Measurements from ENCODE around the gene ENO4.

ENO4 gene, protein sequence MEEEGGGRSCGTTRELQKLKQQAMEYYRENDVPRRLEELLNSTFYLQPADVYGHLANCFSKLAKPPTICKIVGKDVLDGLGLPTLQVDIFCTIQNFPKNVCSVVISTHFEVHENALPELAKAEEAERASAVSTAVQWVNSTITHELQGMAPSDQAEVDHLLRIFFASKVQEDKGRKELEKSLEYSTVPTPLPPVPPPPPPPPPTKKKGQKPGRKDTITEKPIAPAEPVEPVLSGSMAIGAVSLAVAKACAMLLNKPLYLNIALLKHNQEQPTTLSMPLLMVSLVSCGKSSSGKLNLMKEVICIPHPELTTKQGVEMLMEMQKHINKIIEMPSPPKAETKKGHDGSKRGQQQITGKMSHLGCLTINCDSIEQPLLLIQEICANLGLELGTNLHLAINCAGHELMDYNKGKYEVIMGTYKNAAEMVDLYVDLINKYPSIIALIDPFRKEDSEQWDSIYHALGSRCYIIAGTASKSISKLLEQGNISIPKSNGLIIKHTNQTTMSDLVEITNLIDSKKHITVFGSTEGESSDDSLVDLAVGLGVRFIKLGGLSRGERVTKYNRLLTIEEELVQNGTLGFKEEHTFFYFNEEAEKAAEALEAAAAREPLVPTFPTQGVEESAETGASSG

DNA sequence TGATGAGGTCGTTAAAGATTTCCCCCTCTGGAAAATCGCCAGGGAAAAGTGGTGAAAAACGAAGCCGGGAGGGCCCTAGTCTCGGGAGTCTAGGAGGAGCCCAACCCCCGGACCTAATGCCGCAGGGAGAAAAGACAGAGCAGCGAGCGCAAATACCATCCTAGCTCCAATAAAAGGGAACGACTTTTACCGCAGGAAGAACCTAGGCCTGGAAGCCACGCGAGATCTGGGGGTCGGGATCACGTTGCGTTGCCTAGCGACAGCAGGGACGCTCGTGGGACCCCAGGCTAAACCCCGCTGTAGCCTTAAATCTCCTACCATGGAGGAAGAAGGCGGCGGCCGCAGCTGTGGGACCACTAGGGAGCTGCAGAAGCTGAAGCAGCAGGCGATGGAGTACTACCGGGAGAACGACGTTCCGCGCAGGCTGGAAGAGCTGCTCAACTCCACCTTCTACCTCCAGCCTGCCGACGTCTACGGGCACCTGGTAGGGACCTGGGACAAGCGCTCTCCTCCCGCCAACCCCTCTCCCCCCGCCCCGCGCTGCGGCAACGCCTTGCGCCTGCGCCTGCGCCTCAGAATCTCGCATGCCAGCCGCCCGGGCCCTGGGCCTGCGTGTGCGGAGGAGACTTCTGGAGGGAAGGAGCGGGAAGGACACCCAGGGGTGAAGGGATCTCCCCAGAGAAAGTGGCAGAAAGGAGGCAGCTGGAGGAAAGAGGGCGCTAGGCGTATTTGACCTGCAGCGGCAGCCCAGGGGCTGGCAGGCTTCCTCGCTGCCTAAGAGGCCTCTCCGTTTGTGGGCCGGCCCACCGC, at the start of gene ENO4:
Gene ENO4 (plus strand): TSS at position 252 of the 810 bp plus-strand sequence. CDS start 68 bp downstream, at position 320.
- DNase-seq = peak; percentile 92

DNA sequence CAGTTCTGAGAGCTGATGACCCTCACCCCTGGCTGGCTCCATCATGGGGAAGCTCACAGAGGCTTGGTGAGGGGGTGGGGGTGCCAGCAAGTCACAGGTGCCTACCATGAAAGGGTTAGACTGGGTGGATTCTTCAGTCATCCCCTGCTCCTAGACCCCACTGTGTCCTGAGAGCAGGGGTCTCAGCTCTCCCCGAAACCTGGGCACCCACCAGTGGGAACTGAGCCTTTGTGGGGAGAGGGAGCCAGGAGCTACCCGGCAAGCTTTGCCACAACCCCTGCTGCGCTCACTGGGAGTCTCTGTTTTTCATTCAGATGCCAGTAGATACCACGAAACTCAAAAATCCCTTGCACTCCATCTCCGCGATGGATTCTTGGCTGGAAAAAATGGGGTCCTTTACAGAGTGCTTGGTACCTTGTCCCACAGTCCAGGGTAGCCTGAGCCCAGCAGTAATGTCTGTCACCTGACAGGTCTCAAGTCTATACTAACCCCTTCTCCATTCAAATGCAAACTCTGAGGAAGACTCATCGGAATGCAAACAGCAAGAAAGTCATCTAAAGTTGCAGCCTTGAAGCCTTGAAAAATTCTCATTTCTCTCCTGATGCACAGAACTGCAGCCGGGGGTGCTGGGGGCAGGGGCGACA, 48.9 kb upstream of the ENO4 start:
- DNase-seq = no peak

DNA sequence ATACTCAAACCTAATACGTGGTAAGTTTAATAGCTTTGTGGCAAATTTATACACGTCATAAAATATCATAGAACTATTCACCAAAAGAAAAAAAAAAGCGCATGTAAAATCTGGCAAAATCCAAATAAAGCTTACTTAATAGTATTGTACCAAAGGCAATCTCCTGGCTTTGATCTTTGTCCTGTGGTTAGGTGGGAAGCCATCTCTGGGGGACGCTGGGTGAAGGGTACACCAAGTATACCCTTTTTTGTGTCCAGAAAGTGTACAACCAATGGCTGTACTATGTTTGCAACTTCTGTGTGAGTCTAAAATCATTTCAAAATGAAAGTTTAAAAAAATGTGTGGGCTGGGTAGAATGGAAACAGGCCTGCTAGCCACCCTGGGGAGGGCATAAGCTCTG, 47.6 kb upstream of the ENO4 start:
- DNase-seq = no peak

DNA sequence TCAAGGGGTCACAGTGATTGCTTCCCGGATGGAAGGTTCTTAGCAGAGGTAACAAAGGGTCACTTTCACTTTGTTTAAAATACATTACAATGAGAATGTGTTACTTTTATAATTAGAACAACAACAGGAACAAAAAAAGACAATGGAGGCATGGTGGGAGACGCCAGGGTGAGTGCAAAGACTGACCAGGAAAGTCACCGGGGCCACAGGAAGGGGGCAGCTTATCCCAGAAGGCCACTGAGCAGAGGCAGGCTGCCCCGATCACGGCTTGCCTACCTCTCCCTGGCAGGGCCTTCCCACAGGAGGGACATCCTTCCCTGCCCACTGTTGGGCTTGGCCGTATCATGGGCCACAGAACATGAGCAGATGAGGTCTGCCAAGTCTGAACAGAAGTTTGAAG, 46.8 kb upstream of the ENO4 start:
- DNase-seq = no peak

DNA sequence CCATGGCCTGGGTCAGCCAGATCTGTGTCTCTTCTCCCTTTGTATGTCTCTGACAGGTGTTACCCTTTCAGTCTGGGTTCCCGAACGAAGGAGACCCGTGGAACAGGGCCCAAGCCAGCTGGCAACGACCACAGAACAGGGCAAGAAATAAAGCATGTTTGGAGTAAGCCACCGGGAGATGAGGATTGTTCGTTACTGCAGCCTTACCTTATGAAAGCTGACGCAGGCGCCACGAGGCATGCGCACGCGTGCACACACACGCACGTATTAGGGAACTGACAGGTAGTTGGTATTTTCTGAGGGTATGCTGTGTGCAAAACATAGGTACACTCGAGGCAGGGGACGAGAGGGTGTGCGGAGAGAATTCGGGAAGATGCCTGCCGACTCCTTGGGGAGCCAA, 46.4 kb upstream of the ENO4 start:
- DNase-seq = no peak

DNA sequence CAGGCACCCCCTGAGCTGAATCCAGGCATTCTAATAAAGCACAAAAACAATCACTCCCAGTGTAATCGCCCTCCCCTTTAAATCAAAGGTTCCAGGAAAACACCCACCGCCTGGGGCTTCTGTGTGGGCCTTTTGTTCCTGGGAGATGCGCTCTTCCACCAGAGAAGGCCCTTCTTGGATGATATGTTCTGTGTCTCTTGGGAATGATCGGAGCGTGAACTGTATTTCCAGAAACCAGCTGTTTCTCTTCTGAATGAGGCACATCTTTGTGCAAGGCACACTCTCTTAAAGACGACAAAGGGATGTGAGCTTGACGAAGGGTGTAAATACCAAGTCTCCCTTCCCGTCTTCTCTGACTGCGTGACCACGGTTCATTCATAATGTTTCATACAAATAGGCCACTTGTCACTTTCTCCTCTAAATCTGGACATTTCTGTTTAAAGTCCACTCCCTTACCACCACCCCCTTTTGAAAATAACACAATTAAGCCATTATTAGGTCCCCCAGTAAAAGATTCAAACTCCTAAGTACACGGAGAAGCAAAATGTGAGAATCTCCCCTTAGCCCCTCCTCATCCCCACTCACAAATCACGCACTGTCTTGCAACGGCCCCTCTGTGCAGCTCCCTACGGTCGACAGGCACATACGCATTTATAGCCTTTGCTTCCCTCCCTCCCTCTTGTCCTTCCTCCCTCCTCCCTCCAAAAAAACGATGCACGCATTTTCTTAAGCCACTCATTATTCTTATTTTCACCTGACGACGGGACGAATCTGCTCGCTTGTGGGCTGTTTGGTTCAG, 45.6 kb upstream of the ENO4 start:
- DNase-seq = no peak

DNA sequence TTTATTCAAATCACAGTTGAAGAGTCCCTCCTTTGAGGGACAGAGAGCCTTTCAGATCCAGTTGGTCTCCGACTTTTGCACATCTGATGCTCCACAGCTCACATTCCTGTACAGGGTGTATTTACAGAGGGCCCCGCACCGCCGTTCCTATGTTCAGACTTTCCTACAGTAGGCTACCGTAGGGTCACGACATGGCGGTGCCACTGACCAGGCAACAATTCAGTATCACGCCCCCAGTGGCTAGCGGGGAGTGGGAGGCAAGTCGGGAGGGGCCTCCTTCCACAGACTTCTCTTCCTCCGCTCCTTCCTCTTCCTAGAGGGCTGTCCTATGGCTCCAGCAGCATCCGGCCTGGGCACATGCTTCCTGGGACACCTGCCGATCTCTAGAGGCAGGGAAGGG, 40.6 kb upstream of the ENO4 start:
- no peak for DNase-seq

DNA sequence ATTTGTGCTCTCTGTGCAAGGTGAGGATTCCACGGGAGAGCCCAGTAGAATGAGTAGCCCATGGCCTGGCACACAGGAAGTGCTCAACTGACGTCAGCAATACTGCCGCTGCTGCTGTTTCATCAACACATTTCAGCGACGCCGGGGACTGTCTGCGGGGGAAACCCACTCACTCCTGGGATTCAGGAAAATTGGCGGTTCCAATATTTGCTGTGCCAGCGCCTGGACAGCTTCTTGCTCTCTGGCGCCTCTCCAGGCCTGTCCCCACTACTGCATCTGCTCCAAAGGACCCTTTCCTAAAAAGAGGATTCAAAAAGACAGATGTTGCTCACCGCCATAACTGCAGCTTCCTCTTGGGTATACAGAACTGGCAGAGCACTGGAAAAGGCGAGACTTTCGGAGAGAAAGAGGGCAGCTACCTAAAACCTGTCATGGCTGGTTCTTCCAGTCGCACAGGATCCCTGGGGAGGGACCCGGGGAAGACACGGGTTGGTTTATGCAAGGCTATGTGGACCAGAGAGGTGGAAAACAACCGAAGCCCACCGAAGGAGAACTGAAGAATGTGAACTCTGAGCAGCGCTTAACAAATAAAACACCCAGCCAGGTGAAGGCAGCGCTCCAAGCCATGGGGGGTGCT, 39.7 kb upstream of the ENO4 start:
- DNase-seq = peak; percentile 32

DNA sequence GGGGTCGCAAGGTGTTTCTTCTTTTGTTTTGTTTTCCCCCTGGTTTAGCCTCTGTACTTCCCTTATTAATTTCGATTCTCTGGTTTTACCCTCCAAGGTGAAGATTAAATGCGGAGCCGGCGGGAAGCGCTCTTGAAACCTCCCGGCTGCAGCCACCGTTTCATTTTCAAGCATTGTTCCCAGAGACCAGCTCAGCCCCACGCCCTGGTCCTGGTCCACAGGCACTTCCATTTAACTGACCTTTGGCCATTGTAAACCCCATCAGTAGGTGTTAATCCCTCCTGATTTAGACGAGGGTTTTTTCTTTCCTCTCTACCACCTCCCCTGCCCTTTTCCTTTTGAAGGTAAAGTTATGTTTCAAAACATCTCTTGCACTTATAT, 39.2 kb upstream of the ENO4 start:
- no peak for DNase-seq

DNA sequence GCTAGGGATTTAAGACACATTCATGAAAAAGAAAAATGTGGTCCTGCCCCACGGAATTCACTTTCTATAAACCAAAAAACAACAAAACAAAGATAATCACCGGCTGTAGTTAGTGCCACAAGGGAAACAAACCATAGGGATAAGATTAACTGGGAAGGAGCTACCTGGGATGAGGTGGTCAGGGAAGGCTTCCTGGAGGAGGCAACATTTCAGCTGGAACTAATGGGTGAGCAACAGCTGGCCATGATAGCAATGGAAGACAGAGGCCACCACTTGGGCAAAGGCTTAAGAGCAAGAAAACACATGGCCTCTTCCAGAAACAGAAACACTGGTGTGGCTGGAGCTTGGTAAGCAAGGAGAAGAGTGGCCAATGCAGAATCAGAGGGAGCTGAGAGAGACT, 38.4 kb upstream of the ENO4 start:
- DNase-seq = no peak

DNA sequence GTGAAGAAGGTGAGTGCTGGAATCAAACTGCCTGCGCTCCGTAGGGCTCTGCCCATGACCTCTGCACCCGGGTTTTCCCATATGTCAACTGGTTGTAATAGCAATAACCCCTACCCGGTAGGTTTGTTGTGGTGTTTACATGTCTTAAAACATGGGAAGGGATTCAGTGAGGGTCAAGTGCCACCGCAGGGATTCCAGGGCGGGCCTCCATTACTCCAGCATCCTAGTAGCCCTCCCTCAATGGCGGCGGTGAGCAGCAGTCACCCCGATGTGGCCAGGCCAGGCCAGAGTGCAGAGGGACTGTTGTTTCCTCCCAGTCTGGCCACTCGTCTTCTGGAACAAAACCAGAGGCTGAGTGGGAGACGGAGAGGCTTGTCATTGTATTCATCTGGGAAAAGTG, 37.6 kb upstream of the ENO4 start:
- DNase-seq = no peak

DNA sequence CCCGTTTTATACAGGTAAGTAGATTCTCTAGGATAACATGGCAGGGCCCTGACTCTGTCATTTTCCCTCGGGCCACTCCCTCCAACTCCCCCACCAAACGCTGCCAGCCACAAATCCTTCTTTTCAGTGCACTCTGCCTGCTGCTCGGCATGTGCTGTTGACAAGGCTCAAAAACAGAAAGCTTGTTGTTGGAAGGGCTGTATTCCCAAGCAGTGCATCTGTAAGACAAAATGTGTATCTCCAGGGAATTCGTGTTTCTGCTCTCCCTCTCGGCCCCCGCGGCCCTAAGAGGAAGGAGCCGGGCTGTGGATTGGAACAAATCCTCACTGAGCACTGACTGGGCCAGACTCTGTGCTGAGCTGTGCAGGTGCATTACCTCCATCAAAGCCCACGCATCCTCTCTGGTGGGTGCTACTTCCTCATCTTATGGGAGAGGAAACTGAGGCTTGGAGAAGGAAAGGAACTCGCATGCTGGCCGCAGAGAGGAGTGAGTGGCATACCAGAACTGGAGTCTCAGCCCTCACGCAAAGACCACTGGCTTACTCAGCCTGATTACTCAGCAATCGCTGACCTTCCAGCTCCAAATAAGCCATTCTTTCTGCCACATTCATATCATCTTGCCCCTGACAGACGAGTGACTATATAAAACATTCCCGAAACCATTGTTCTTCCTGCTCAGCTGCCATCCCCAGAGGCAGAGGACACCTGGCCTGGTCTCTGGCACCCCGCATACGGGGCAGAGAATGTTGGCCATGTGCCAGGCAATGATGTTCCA, 33.5 kb upstream of the ENO4 start:
- no peak for DNase-seq

DNA sequence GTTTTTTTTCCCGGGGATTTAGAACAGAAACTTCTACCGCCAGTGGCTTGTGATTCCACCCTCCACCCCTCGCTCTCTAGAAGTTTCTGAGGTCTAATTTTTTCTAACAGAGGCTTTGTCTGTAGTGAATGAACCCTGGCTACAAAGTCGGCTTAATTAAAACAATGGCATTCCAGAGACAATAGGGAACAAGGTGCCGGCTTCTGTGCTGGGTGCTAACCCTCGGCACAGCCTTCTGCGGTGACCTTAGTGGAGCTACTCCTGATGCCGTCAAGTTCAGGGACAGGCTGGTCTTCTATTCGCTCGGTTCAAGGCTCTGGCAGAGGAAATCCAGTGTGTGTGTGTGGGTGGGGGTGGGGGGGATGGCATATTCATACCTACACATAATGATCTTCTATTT, 32.1 kb upstream of the ENO4 start:
- DNase-seq = no peak

DNA sequence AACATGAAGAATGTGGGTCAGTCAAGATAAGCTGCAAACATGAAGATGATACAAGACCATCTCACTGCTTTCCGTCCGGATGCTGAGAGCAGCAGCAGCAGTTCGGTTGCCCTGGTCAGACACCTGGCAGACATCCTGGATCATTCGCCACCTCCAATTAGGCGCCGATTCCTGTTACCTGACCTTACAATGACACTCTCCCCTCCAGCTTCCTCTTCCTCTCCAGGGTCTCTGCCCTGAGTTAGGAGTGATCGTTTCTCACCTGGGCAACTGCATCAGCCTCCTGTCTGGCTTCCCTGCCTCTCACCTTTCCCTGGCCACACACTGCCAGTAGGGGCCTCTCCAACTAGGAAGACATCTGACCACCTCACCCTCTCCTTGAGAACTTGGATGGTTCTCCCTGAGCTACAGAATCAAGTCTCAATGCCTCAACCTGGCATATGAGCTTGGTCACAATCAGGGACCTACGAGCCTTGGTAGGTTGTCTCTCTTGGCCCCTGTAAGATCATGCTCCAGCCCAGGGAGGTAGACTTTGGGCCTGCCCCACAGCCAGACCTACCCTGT, 31.4 kb upstream of the ENO4 start:
- no peak for DNase-seq

DNA sequence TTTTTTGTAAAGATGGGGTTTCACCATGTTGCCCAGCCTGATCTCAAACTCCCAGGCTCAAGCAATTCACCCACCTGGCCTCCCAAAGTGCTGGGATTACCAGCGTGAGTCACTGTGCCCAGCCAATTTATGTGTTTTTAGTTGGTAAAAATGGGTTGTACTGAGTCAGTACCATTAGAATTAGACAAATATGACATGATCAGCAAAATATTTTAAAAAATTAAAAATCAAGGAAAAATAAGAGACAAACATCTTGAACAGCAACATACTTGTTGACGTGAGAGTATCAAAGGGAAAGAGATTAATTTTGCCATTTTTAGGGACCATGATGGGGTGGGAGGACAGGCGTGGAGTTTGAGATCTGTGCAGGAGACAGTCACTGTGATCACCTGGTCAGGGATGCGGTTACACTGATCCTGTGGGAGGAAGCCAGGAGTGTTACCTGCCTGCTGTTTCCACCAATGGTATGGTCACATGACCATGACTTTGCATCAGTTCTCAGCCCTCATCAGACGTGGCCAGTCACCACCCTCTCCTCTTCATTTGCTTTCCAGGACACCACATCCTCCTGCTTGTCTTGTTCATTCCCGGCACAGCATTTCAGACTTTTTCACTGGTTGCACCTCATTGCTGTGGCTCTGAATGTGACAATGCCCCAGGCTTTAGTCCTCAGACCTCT, 29.2 kb upstream of the ENO4 start:
- no peak for DNase-seq

DNA sequence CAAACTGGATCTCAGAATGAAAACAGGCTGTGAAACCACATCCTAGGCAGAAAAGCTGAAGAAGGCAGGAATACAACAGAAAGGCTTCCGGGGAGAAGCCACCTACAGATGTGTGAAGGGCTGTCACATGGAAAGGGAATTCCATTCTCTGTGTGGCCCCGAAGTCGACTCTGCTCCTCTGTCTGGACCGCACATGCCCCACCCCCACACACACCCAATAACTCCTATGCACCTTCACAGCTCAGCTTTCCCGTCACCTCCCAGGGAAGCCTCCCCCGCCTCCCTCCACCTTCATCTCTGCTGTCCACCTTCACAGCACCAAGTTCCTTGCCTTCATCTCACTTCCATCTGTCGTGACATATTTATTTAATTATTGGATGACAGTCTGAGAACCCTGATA, 23.4 kb upstream of the ENO4 start:
- no peak for DNase-seq

DNA sequence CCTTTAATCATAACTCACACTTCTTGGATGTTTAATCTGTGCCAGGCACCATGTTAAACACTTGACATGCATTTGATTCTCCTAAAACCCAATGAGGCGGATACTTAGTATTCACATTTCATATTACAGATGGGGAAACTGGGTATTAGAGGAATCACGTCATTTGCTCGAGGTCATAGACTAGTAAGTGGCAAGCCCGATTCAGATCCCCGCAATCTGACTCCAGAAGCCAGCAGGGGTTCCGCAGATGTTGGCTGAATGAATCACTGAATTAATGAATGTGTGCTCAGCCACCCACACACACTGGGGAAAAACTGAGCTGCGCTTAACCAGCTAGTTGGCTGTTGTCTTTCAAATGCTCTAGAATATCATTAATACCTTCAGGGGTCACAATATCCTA, 22.5 kb upstream of the ENO4 start:
- DNase-seq = no peak

DNA sequence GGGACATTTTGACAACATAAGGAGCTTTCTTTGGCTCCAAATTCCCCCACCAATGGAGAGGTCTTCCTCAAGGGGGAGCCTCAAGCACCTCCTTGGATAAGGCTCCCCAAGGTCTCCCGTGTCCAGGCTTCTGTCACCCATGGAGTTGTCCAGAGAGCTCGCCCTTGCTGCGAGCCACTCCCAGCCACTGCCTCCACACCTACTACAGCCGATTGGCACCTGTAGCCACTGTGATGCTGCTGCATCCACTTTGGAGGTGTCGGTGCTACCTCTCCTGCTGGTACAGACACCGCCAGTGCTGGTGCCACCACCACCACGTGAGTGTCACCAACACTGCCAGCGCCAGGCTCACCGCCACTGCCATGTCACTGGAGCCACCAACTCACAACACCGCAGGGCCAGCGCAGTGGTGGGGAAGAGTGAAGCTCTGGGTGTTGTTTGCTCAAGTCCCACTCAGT, 22.1 kb upstream of the ENO4 start:
- no peak for DNase-seq

DNA sequence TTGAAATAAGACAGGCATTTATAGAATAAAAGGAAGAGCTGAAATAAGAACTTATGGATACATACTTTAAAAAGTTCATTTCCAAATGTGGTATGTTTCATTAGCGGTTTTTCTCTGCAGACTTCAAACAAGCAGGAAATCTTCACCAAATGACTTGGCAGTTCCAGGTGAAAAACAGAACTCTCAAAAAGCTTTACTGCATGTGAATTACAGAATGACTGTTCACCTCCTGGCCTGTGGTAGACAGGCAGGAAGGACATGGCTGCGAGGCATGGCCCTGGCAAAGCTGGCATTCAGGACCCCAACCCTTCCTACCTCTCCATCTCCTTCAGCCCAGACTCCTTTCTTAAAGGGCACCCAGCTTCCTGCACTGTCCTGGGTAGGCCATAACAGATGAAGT, 21.2 kb upstream of the ENO4 start:
- no peak for DNase-seq

DNA sequence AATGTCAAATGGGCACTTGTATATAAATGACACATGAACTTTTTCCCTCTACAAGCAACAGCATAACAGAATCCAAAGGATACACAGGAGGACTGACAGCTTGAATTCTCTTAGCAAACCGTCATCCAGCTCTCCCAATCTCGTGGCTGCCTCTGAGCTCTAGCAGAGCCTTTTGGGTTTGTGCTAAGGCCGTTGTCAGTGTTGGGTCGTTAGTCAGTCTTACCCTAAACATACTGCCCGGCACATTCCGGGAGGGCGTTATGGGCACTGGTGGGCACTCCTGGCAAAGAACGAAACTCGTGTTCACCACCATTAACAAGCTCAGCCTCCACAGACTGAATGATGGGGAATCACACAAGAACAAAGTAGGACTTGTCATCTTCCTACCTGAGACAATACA, 19.6 kb upstream of the ENO4 start:
- no peak for DNase-seq

Measured in femur (tissue), 1 donor.